HG02588 (cell line): Measurements from ENCODE around the gene FOXL3.
"Not testable (repeated sequence)": the region's sequence is repeated elsewhere in the genome, so short reads cannot be mapped to it uniquely, and the experiment has no call there.

ENCODE experiments used
- ATAC-seq: cut with Tn5 transposase; IDR thresholded peaks from one replicate; pipeline ENCODE4 v1.9.1; 2021; ENCODE audit warnings: mild to moderate bottlenecking, moderate library complexity; ENCODE audit not compliant: unreplicated experiment

The FOXL3 gene

GRCh38 chr7:286266-286665 lies 3.7 kb upstream of the FOXL3 start:
- no peak for ATAC-seq

GRCh38 chr7:288671-289101 lies 1.3 kb upstream of the FOXL3 start:
- ATAC-seq, result no peak

GRCh38 chr7:289209-289755 lies 688 bp upstream of the FOXL3 start:
- no peak for ATAC-seq

- no peak for ATAC-seq
These were observed 793 bp downstream of the FOXL3 start for GRCh38 chr7:290554-291372.

GRCh38 chr7:291373-292092 lies 1.6 kb downstream of the FOXL3 start:
- no peak for ATAC-seq

- no peak for ATAC-seq
These were observed 2.3 kb downstream of the FOXL3 start for GRCh38 chr7:292226-292625.

- ATAC-seq, result no peak
These were observed 2.9 kb downstream of the FOXL3 start for GRCh38 chr7:292826-293225.

GRCh38 chr7:293681-294439 lies 3.9 kb downstream of the FOXL3 start:
- ATAC-seq, result no peak

GRCh38 chr7:294440-295154 lies 4.6 kb downstream of the FOXL3 start:
- no peak for ATAC-seq

- ATAC-seq, result no peak
These were observed 5.5 kb downstream of the FOXL3 start for GRCh38 chr7:295155-296154.

- no peak for ATAC-seq
These were observed 6.5 kb downstream of the FOXL3 start for GRCh38 chr7:296373-296945.

GRCh38 chr7:297141-297540 lies 7.2 kb downstream of the FOXL3 start:
- not testable (repeated sequence) for ATAC-seq

GRCh38 chr7:297611-298374 lies 7.8 kb downstream of the FOXL3 start:
- ATAC-seq, result no peak

- ATAC-seq, result no peak
These were observed 8.4 kb downstream of the FOXL3 start for GRCh38 chr7:298375-298702.

GRCh38 chr7:298743-299142 lies 8.8 kb downstream of the FOXL3 start:
- ATAC-seq, result no peak

GRCh38 chr7:299169-299568 lies 9.2 kb downstream of the FOXL3 start:
- no peak for ATAC-seq

GRCh38 chr7:299628-300027 lies 9.7 kb downstream of the FOXL3 start:
- no peak for ATAC-seq

- no peak for ATAC-seq
These were observed 10.1 kb downstream of the FOXL3 start for GRCh38 chr7:300048-300447.
